Large intestine (tissue), 3 donors: Measurements from ENCODE around the gene PRKACG. TPM values are rescaled to one million over a fixed set of nuclear protein-coding genes. Genes with fewer than 3 reads are reported as not detected.

ENCODE experiments used
- DNase-seq, 2 donors: peaks; one replicate each; pipeline versions ENCODE4 v3.0.0 to v3.0.0-alpha.2; 2013
- H3K27ac ChIP-seq: one replicate; pipeline ENCODE4 v1.5.1; 2013; ENCODE audit warnings: low read length
- H3K27me3 ChIP-seq: 2 replicates; pipeline ENCODE4 v1.6.1; 2013; ENCODE audit warnings: low read length; ENCODE audit not compliant: control insufficient read depth, insufficient read depth
- H3K36me3 ChIP-seq: 2 replicates; pipeline ENCODE4 v1.6.1; 2013; ENCODE audit warnings: low read length; ENCODE audit not compliant: control insufficient read depth, insufficient read depth
- H3K4me1 ChIP-seq: one replicate; pipeline ENCODE4 v1.6.1; 2013; ENCODE audit warnings: low read length; ENCODE audit not compliant: control insufficient read depth, insufficient read depth
- H3K4me3 ChIP-seq: one replicate; pipeline ENCODE4 v1.5.1; 2013; ENCODE audit warnings: low read length
- H3K9me3 ChIP-seq: one replicate; pipeline ENCODE4 v1.6.1; 2013; ENCODE audit warnings: mild to moderate bottlenecking, low read depth, low read length, moderate library complexity; ENCODE audit not compliant: control insufficient read depth
- WGBS: methylation state at CpG from one replicate; pipeline ENCODE4 v1.1.5; 2013; ENCODE audit warnings: low lambda C conversion rate; ENCODE audit not compliant: insufficient coverage; 5-methylcytosine and 5-hydroxymethylcytosine counted together
- polyA plus RNA-seq: library from polyadenylated mRNA; unstranded; fragments of 120-200 nt; gene quantifications from one replicate; pipeline ENCODE4 v1.2.1, GENCODE V29; 2013

Gene PRKACG
- polyA plus RNA-seq, 1 donor, result 0.04 TPM

- Histone ChIP-seq H3K36me3 (peaks cover 4% of the 10 kb centered on the region), H3K4me3 (no peak overlapping the region), H3K27ac (no peak overlapping the region), H3K27me3 (no peaks in the 10 kb centered on the region), H3K9me3 (no peaks in the 10 kb centered on the region), H3K4me1 (no peaks in the 10 kb centered on the region)
- WGBS, result 86% methylated on average over 1 of the region's 3 CpGs
- no peak for DNase-seq
Observed at GRCh38 chr9:68983522-68984424, 30.1 kb downstream of the PRKACG start.

DNA sequence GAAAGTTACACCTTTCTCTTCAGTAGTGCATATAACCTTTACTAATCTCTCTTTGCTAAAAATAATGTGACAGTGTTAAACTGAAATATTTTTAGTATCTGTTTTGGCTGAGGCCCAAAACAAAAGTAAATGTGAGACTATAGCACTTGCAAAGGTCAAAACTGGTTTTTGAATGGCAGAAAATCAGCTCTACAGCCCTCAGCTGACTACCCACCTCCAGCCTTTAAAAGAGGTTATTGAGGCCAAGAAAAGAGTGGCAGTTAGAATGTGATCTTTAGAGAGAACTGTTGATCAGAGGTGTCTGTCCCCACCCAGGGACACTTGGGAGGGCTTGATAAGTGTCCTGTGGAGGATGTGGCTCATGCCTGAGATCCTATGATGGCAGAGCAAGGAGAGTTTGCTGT is 30.9 kb downstream of the PRKACG start:
- no peak for DNase-seq

DNA sequence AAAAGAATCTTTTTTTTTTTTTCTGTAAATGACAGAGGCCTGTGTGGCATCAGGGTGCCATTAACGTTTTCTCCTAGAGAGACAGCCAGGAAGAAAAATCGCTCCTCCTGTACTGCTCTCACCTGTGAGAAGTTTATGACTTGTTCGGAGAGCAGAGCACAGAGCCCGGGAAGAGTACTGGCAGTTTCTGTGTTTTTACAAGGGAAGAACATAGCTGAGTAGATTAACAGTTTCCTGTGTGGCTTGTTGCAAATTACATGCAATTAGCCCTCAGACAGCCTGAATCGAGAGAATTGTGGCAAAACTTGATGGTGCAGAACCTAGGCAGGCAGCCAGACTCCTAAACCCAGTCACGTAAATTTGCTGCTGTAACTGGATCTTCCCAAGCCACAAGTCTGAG is 32.1 kb downstream of the PRKACG start:
- Histone ChIP-seq H3K9me3 (no peaks in the 10 kb centered on the region), H3K4me3 (no peak overlapping the region), H3K27ac (no peak overlapping the region), H3K36me3 (peaks cover 4% of the 10 kb centered on the region), H3K27me3 (no peaks in the 10 kb centered on the region), H3K4me1 (no peaks in the 10 kb centered on the region)
- no CpG with 5 or more reads among the region's 6 CpGs for WGBS
- DNase-seq, result no peak

More for the DNA sequence above, 30.9 kb downstream of the PRKACG start:
- Histone ChIP-seq H3K4me3 (no peak overlapping the region), H3K36me3 (peaks cover 4% of the 10 kb centered on the region), H3K9me3 (no peaks in the 10 kb centered on the region), H3K27me3 (no peaks in the 10 kb centered on the region), H3K27ac (no peak overlapping the region), H3K4me1 (no peaks in the 10 kb centered on the region)

DNA sequence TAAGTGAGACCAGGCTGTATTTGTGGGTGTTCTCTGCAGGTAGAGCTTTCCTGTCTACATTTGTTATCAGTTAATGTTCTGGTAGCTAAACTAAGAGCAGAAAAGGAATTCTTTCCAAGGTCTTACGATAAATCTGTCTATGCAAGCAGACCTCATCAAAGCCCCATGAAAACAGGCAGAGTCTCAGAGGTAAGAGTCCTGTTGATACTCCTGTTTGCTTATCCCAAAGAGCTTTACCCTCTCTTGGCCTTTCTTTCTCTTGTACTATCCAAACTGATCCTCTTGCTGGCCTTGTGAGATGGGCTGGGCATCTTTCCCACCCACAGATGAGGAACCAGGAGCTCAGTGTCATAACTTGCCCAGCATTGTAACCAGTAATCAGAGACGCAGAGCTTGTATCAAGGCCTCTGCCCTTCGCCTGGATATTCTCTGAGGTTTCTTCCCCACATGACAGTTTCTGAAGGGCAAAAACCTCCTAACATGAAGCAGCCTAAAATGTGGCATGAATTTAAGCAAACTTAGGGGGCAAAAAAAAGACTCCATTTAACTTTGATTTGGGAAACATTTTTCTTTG is 33.5 kb downstream of the PRKACG start:
- WGBS, result 100% methylated on average over 1 of the region's 3 CpGs
- DNase-seq, result no peak
- Histone ChIP-seq H3K4me3 (no peak overlapping the region), H3K27me3 (no peaks in the 10 kb centered on the region), H3K36me3 (peaks cover under 1% of the 10 kb centered on the region), H3K27ac (no peak overlapping the region), H3K4me1 (no peaks in the 10 kb centered on the region), H3K9me3 (no peaks in the 10 kb centered on the region)

DNA sequence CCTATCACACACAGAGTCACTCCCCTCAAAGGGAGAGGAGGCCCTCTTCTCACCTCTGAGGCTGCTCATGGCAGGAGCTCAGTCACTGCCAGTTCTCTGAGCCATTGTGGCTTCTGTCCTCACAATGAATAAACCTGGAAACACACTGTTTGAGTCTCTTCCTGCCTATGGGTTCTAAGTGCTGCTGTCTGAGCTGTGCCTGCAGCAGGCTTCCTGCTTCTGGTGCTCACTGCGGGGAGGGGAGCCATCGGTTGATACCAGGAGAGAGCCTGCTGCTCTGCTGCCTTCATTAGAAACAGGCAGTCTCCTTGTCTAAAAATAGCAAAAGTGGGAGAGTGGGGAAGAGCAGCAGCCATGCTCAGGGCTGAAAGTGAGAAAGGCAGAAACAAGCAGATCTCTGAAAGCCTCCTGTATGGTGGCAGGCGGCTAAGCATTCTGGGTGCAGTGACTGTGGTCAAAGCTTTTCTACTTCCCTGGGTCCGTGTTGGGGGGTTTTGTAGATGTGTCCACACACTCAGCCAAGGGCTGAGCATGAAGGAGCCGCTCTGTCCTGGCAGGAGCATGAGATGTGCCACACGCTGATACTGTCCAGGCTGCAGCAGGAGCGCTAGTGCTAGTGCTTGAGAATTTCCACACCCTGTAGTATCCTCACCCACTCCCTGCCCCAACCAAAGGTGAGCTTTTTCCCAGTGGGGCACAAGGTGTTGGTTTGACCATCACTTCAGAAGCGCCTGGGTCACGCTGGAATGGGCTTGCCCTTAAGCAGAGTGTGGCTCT is 34.2 kb downstream of the PRKACG start:
- H3K27ac ChIP-seq, result no peak overlapping the region

GRCh38 chr9:68978501-68978900 is 35.4 kb downstream of the PRKACG start:
- no peaks in the 10 kb centered on the region for H3K27me3 ChIP-seq
- 80% methylated on average over 1 of the region's 3 CpGs for WGBS

More for the DNA sequence above, 34.2 kb downstream of the PRKACG start:
- DNase-seq, result no peak
- WGBS, result no CpG with 5 or more reads among the region's 9 CpGs
- no peak overlapping the region for H3K4me3 ChIP-seq
- H3K36me3 ChIP-seq, result no peaks in the 10 kb centered on the region
- no peaks in the 10 kb centered on the region for H3K4me1 ChIP-seq
- no peaks in the 10 kb centered on the region for H3K27me3 ChIP-seq
- no peaks in the 10 kb centered on the region for H3K9me3 ChIP-seq

GRCh38 chr9:68978066-68978465 is 35.8 kb downstream of the PRKACG start:
- H3K27ac ChIP-seq, result no peak overlapping the region
- H3K9me3 ChIP-seq, result no peaks in the 10 kb centered on the region
- H3K36me3 ChIP-seq, result peaks cover under 1% of the 10 kb centered on the region
- H3K4me3 ChIP-seq, result no peak overlapping the region
- no peaks in the 10 kb centered on the region for H3K27me3 ChIP-seq
- H3K4me1 ChIP-seq, result no peaks in the 10 kb centered on the region
- no peak for DNase-seq
- WGBS, result 100% methylated on average over 1 of the region's 4 CpGs

More at GRCh38 chr9:68978501-68978900, 35.4 kb downstream of the PRKACG start:
- no peak overlapping the region for H3K27ac ChIP-seq
- H3K4me3 ChIP-seq, result no peak overlapping the region
- no peaks in the 10 kb centered on the region for H3K9me3 ChIP-seq
- H3K36me3 ChIP-seq, result no peaks in the 10 kb centered on the region
- no peak for DNase-seq
- no peaks in the 10 kb centered on the region for H3K4me1 ChIP-seq

DNA sequence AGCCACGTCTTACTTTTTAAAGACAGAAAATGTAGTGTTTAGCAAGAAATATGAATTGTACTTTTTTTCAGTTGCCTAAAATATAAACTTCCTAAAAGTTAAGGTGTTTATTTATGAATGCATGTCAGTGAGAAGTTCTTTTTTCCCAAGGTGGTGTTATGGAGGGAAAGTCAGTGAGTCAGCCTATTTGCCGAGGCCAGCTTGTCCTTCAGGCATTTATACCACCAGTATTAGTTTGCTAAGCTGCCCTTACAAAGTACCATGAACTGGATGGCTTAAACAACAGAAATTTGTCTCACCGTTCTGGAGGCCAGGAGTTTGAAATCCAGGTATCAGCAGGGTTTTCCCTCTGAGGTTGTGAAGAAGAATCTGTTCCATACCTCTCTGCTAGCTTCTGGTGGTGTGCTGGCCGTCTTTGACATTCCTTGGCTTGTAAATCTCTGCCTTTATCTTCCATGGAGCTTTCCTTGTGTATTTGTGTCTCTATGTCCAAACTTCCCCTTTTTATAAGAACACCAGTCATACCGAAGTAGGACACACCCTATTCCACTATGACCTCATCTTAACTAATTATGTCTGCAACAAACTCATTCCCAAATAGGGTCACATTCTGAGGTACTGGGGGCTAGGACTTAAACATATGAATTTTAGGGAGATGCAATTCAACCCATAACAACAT is 38.4 kb downstream of the PRKACG start:
- H3K27me3 ChIP-seq, result no peaks in the 10 kb centered on the region
- H3K36me3 ChIP-seq, result peaks cover 2% of the 10 kb centered on the region
- H3K27ac ChIP-seq, result no peak overlapping the region
- WGBS, result 53% methylated on average over 2 of the region's 5 CpGs
- no peaks in the 10 kb centered on the region for H3K9me3 ChIP-seq
- no peak overlapping the region for H3K4me3 ChIP-seq
- no peak for DNase-seq
- no peaks in the 10 kb centered on the region for H3K4me1 ChIP-seq

GRCh38 chr9:68974901-68975300 is 39.0 kb downstream of the PRKACG start:
- no peak overlapping the region for H3K4me3 ChIP-seq
- WGBS, result no CpG with 5 or more reads among the region's 3 CpGs
- no peaks in the 10 kb centered on the region for H3K4me1 ChIP-seq
- H3K9me3 ChIP-seq, result no peaks in the 10 kb centered on the region
- peaks cover 2% of the 10 kb centered on the region for H3K36me3 ChIP-seq
- H3K27me3 ChIP-seq, result no peaks in the 10 kb centered on the region
- no peak for DNase-seq
- no peak overlapping the region for H3K27ac ChIP-seq

DNA sequence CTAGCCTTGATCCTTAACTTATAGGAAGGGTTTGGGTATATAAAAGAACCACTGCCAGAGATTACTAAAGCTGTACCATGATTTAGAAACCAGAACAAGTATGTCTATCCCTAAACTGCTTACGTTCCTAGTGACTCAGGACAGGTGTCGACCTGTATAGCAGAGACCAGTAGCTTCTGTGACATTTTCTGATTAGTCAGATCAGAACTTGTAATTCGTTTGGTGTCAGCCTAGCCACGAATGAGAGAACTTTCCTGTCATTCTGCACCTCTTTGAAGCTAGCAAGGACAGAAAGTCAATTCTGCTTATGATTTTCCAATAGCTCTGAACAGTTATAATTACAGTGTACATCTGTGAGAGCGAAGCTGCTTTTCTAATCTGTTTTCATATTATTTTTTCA is 39.5 kb downstream of the PRKACG start:
- no peak for DNase-seq

More for the DNA sequence above, 39.5 kb downstream of the PRKACG start:
- no CpG with 5 or more reads among the region's 5 CpGs for WGBS
- Histone ChIP-seq H3K4me3 (no peak overlapping the region), H3K36me3 (peaks cover 2% of the 10 kb centered on the region), H3K4me1 (no peaks in the 10 kb centered on the region), H3K27me3 (no peaks in the 10 kb centered on the region), H3K9me3 (no peaks in the 10 kb centered on the region), H3K27ac (no peak overlapping the region)
